ENCODE measurements around the gene SLC7A4. TPM values are rescaled to one million over a fixed set of nuclear protein-coding genes. Genes with fewer than 3 reads are reported as not detected.

Gene SLC7A4
- total RNA-seq, 1 donor from 2014 or later, result 0.59 TPM

GRCh38 chr22:21077884-21078508, 45.6 kb upstream of the SLC7A4 start:
- no peaks in the 10 kb centered on the region for H3K9me3 Mint-ChIP-seq (ENCODE audit: unreplicated experiment)
- no peaks in the 10 kb centered on the region for H3K36me3 Mint-ChIP-seq (ENCODE audit: unreplicated experiment)
- TF ChIP-seq, protein P1, sequence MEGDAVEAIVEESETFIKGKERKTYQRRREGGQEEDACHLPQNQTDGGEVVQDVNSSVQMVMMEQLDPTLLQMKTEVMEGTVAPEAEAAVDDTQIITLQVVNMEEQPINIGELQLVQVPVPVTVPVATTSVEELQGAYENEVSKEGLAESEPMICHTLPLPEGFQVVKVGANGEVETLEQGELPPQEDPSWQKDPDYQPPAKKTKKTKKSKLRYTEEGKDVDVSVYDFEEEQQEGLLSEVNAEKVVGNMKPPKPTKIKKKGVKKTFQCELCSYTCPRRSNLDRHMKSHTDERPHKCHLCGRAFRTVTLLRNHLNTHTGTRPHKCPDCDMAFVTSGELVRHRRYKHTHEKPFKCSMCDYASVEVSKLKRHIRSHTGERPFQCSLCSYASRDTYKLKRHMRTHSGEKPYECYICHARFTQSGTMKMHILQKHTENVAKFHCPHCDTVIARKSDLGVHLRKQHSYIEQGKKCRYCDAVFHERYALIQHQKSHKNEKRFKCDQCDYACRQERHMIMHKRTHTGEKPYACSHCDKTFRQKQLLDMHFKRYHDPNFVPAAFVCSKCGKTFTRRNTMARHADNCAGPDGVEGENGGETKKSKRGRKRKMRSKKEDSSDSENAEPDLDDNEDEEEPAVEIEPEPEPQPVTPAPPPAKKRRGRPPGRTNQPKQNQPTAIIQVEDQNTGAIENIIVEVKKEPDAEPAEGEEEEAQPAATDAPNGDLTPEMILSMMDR (IDR thresholded peaks at IDR 0.05; ENCODE audit: partially characterized antibody, unreplicated experiment), result no peak

GRCh38 chr22:21076912-21077625, 44.7 kb upstream of the SLC7A4 start:
- Mint-ChIP-seq H3K4me3 (ENCODE audit: unreplicated experiment) (no peak overlapping the region), H3K4me1 (ENCODE audit: low read depth, unreplicated experiment) (no peaks in the 10 kb centered on the region), H3K9me3 (ENCODE audit: unreplicated experiment) (no peaks in the 10 kb centered on the region), H3K36me3 (ENCODE audit: unreplicated experiment) (peaks cover 4% of the 10 kb centered on the region), H3K27me3 (ENCODE audit: unreplicated experiment) (peaks cover 8% of the 10 kb centered on the region), H3K27ac (ENCODE audit: unreplicated experiment) (no peak overlapping the region)
- DNase-seq, result no peak
- TF ChIP-seq, protein P1 (IDR thresholded peaks at IDR 0.05; ENCODE audit: partially characterized antibody, unreplicated experiment), result no peak

More at GRCh38 chr22:21077884-21078508, 45.6 kb upstream of the SLC7A4 start:
- no peak overlapping the region for H3K27ac Mint-ChIP-seq (ENCODE audit: unreplicated experiment)
- no peak overlapping the region for H3K4me3 Mint-ChIP-seq (ENCODE audit: unreplicated experiment)
- DNase-seq, result no peak
- H3K27me3 Mint-ChIP-seq (ENCODE audit: unreplicated experiment), result peaks cover 7% of the 10 kb centered on the region
- no peaks in the 10 kb centered on the region for H3K4me1 Mint-ChIP-seq (ENCODE audit: low read depth, unreplicated experiment)

DNA sequence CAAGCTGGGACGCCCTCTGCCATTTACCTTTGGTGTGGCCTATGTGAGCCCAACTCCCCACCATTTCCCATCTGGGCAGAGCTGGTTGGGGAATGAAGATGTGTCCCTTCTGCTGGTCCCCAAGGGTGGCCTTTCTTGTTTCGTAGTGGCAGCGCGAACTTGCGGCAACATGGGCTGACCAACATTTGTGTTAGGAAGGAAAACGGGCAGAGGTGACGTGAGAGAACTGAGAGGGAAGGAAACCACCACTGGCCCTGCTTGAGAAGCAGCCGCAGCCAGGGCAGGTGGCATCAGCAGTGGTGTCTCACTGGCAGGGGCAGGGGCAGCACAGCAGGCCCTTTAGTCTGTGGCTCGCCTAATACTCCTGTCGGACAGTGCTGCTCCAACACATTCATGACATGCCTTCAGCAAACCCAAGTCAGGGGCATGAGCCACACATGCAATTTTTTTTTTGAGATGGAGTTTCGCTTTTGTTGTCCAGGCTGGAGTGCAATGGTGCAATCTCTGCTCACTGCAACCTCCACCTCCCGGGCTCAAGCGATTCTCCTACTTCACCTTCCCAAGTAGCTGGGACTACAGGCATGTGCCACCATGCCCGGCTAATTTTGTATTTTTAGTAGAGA, 43.3 kb upstream of the SLC7A4 start:
- H3K4me1 Mint-ChIP-seq (ENCODE audit: low read depth, unreplicated experiment), result no peaks in the 10 kb centered on the region
- peaks cover 3% of the 10 kb centered on the region for H3K9me3 Mint-ChIP-seq (ENCODE audit: unreplicated experiment)
- peaks cover 6% of the 10 kb centered on the region for H3K36me3 Mint-ChIP-seq (ENCODE audit: unreplicated experiment)
- peaks cover 8% of the 10 kb centered on the region for H3K27me3 Mint-ChIP-seq (ENCODE audit: unreplicated experiment)
- no peak overlapping the region for H3K27ac Mint-ChIP-seq (ENCODE audit: unreplicated experiment)
- TF ChIP-seq, protein P1 (IDR thresholded peaks at IDR 0.05; ENCODE audit: partially characterized antibody, unreplicated experiment), result no peak
- no peak for DNase-seq
- no peak overlapping the region for H3K4me3 Mint-ChIP-seq (ENCODE audit: unreplicated experiment)

GRCh38 chr22:21074102-21074715, 41.8 kb upstream of the SLC7A4 start:
- TF ChIP-seq, protein P1 (IDR thresholded peaks at IDR 0.05; ENCODE audit: partially characterized antibody, unreplicated experiment), result no peak
- H3K27me3 Mint-ChIP-seq (ENCODE audit: unreplicated experiment), result peaks cover 8% of the 10 kb centered on the region
- no peak for DNase-seq
- no peak overlapping the region for H3K27ac Mint-ChIP-seq (ENCODE audit: unreplicated experiment)
- H3K9me3 Mint-ChIP-seq (ENCODE audit: unreplicated experiment), result peaks cover 3% of the 10 kb centered on the region
- H3K36me3 Mint-ChIP-seq (ENCODE audit: unreplicated experiment), result peaks cover 6% of the 10 kb centered on the region
- no peak overlapping the region for H3K4me3 Mint-ChIP-seq (ENCODE audit: unreplicated experiment)
- H3K4me1 Mint-ChIP-seq (ENCODE audit: low read depth, unreplicated experiment), result no peaks in the 10 kb centered on the region
